H1 (cell line): ENCODE measurements around the gene LRP5. TPM values are rescaled to one million over a fixed set of nuclear protein-coding genes. Genes with fewer than 3 reads are reported as not detected.

Experiments used
- CHD7 ChIP-seq: fragments of 300-600 bp; sonication (generic); IDR thresholded peaks from 2 replicates; pipeline ENCODE4 v1.7.1; 2012; ENCODE audit warnings: low read length, moderate library complexity, mild to moderate bottlenecking, inconsistent platforms; ENCODE audit not compliant: insufficient replicate concordance
- JUN ChIP-seq: IDR thresholded peaks from 2 replicates; pipeline ENCODE4 v1.6.1; 2011; ENCODE audit warnings: low read depth, mild to moderate bottlenecking, improper control_type of control experiment, low read length
- JUND ChIP-seq: IDR thresholded peaks from 2 replicates; pipeline ENCODE4 v1.6.1; 2011; ENCODE audit warnings: mild to moderate bottlenecking, improper control_type of control experiment, low read length
- MAX ChIP-seq: IDR thresholded peaks from 2 replicates; pipeline ENCODE4 v1.6.1; 2012; ENCODE audit warnings: inconsistent platforms
- POLR2A ChIP-seq, 2 experiments: IDR thresholded peaks; 1 replicate in 1 of 2; 2 replicates in 1 of 2; pipeline ENCODE4 v1.6.1; 2011; ENCODE audit warnings: low read depth in 2 of 2, low read length in 2 of 2, mild to moderate bottlenecking in 2 of 2; ENCODE audit errors: control extremely low read depth in 1 of 2
- POU5F1 ChIP-seq: IDR thresholded peaks from 2 replicates; pipeline ENCODE4 v1.6.1; 2011; ENCODE audit warnings: low read depth, mild to moderate bottlenecking, low read length, moderate library complexity
- RXRA ChIP-seq: IDR thresholded peaks from 2 replicates; pipeline ENCODE4 v1.6.1; 2011; ENCODE audit warnings: low read depth, mild to moderate bottlenecking, low read length, moderate library complexity; ENCODE audit not compliant: insufficient read depth
- SP1 ChIP-seq: IDR thresholded peaks from 2 replicates; pipeline ENCODE4 v1.6.1; 2011; ENCODE audit warnings: low read depth, low read length
- polyA plus RNA-seq, 7 experiments: library from polyadenylated mRNA; depleted of rRNA in 3 of 7; stranded (reverse) in 5 of 7; unstranded in 2 of 7; fragments of >200 nt in 5 of 7; fragments of 200-250 nt in 2 of 7; gene quantifications; 1 replicate in 5 of 7; 2 replicates in 1 of 7; 4 replicates in 1 of 7; pipeline versions ENCODE4 v1.2.1 to v1.2.3, GENCODE V29; 2011 to 2013; ENCODE audit warnings: missing spikeins in 2 of 7, mixed read lengths in 2 of 7
- total RNA-seq: library from RNA; stranded (reverse); fragmentation: NEBNext Ultra II Directional; extraction: Animal tissue kit (Norgen Biotek cat#: 25700); gene quantifications from 2 replicates; pipeline ENCODE4 v1.2.1, GENCODE V29; 2021
- TF ChIP-seq, protein P1 (sequence below): IDR thresholded peaks from 2 replicates; pipeline ENCODE4 v1.6.1; 2011; ENCODE audit warnings: low read length, improper control_type of control experiment

LRP5 gene
- total and polyA plus RNA-seq, 2 of the 8 experiments (the other 6 are each of a cell fraction or from before 2014, with no cell fraction given) = 19.0 to 38.9 TPM

GRCh38 chr11:68342459-68343158 lies 30.2 kb downstream of the LRP5 start (continued):
- TF ChIP-seq, protein P1, sequence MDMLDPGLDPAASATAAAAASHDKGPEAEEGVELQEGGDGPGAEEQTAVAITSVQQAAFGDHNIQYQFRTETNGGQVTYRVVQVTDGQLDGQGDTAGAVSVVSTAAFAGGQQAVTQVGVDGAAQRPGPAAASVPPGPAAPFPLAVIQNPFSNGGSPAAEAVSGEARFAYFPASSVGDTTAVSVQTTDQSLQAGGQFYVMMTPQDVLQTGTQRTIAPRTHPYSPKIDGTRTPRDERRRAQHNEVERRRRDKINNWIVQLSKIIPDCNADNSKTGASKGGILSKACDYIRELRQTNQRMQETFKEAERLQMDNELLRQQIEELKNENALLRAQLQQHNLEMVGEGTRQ = no peak
- TF ChIP-seq JUND (no peak), JUN (no peak), SP1 (peak; percentile 84), MAX (no peak), POU5F1 (no peak), CHD7 (no peak), POLR2A (IDR thresholded peaks at IDR 0.05; ENCODE audit: control extremely low read depth in 1 of 2, low read depth in 2 of 2, low read length in 2 of 2) (no peak), RXRA (no peak)
